ENCODE data around the gene CDK5RAP3. TPM values are rescaled to one million over a fixed set of nuclear protein-coding genes. Genes with fewer than 3 reads are reported as not detected.

The CDK5RAP3 gene
- total RNA-seq, 1 donor = 50.3 TPM

GRCh38 chr17:47978324-47978723 is 7.4 kb downstream of the CDK5RAP3 start:
- Histone ChIP-seq H3K79me2 (ENCODE audit: insufficient read depth, low read length) (no peaks in the 10 kb centered on the region), H3K27me3 (ENCODE audit: insufficient read depth, low read length) (no peaks in the 10 kb centered on the region), H3K27ac (ENCODE audit: low read depth, low read length) (no peak overlapping the region), H3K4me3 (ENCODE audit: insufficient read depth, low read length) (no peak overlapping the region), H3K36me3 (ENCODE audit: insufficient read depth, low read length) (peaks cover 77% of the 10 kb centered on the region), H3K4me1 (ENCODE audit: insufficient read depth, low read length) (no peaks in the 10 kb centered on the region), H3K4me2 (ENCODE audit: insufficient read depth, low read length) (no peak overlapping the region), H4K20me1 (ENCODE audit: insufficient read depth, low read length) (no peaks in the 10 kb centered on the region), H2AFZ (ENCODE audit: low read length) (no peak overlapping the region), H3K9me3 (ENCODE audit: low read depth, low read length) (no peaks in the 10 kb centered on the region)
- DNase-seq (ENCODE audit: insufficient read length, low spot score, missing footprints) = peak; percentile 96
- TF ChIP-seq CTCF (IDR thresholded peaks at IDR 0.05; ENCODE audit: extremely low read depth, low read depth, low read length) = peak; percentile 76

- Histone ChIP-seq H3K79me2 (ENCODE audit: insufficient read depth, low read length) (no peaks in the 10 kb centered on the region), H3K36me3 (ENCODE audit: insufficient read depth, low read length) (peaks cover 58% of the 10 kb centered on the region), H3K4me2 (ENCODE audit: insufficient read depth, low read length) (no peak overlapping the region), H3K4me3 (ENCODE audit: insufficient read depth, low read length) (no peak overlapping the region), H3K27me3 (ENCODE audit: insufficient read depth, low read length) (no peaks in the 10 kb centered on the region), H3K4me1 (ENCODE audit: insufficient read depth, low read length) (no peaks in the 10 kb centered on the region), H2AFZ (ENCODE audit: low read length) (no peak overlapping the region), H4K20me1 (ENCODE audit: insufficient read depth, low read length) (no peaks in the 10 kb centered on the region), H3K9me3 (ENCODE audit: low read depth, low read length) (no peaks in the 10 kb centered on the region), H3K27ac (ENCODE audit: low read depth, low read length) (no peak overlapping the region)
- peak; percentile 14 for DNase-seq (ENCODE audit: insufficient read length, low spot score, missing footprints)
- no peak for TF ChIP-seq CTCF (IDR thresholded peaks at IDR 0.05; ENCODE audit: extremely low read depth, low read depth, low read length)
Observed at GRCh38 chr17:47980541-47980940, 9.6 kb downstream of the CDK5RAP3 start.

- H3K36me3 ChIP-seq (ENCODE audit: insufficient read depth, low read length) = peaks cover 49% of the 10 kb centered on the region
Observed at GRCh38 chr17:47981462-47981861, 10.5 kb downstream of the CDK5RAP3 start.

GRCh38 chr17:47982091-47982617 is 11.2 kb downstream of the CDK5RAP3 start:
- no peak overlapping the region for H3K4me2 ChIP-seq (ENCODE audit: insufficient read depth, low read length)
- H2AFZ ChIP-seq (ENCODE audit: low read length) = no peak overlapping the region
- no peaks in the 10 kb centered on the region for H3K79me2 ChIP-seq (ENCODE audit: insufficient read depth, low read length)
- H3K27me3 ChIP-seq (ENCODE audit: insufficient read depth, low read length) = no peaks in the 10 kb centered on the region
- H3K9me3 ChIP-seq (ENCODE audit: low read depth, low read length) = no peaks in the 10 kb centered on the region
- H3K36me3 ChIP-seq (ENCODE audit: insufficient read depth, low read length) = peaks cover 44% of the 10 kb centered on the region
- no peak overlapping the region for H3K27ac ChIP-seq (ENCODE audit: low read depth, low read length)
- no peak overlapping the region for H3K4me3 ChIP-seq (ENCODE audit: insufficient read depth, low read length)
- no peaks in the 10 kb centered on the region for H4K20me1 ChIP-seq (ENCODE audit: insufficient read depth, low read length)
- no peak for TF ChIP-seq CTCF (IDR thresholded peaks at IDR 0.05; ENCODE audit: extremely low read depth, low read depth, low read length)
- DNase-seq (ENCODE audit: insufficient read length, low spot score, missing footprints) = no peak
- no peaks in the 10 kb centered on the region for H3K4me1 ChIP-seq (ENCODE audit: insufficient read depth, low read length)

More at GRCh38 chr17:47981462-47981861, 10.5 kb downstream of the CDK5RAP3 start:
- DNase-seq (ENCODE audit: insufficient read length, low spot score, missing footprints) = peak; percentile 15
- Histone ChIP-seq H3K4me3 (ENCODE audit: insufficient read depth, low read length) (no peak overlapping the region), H3K27me3 (ENCODE audit: insufficient read depth, low read length) (no peaks in the 10 kb centered on the region), H3K9me3 (ENCODE audit: low read depth, low read length) (no peaks in the 10 kb centered on the region), H3K79me2 (ENCODE audit: insufficient read depth, low read length) (no peaks in the 10 kb centered on the region), H3K27ac (ENCODE audit: low read depth, low read length) (no peak overlapping the region), H3K4me1 (ENCODE audit: insufficient read depth, low read length) (no peaks in the 10 kb centered on the region), H3K4me2 (ENCODE audit: insufficient read depth, low read length) (no peak overlapping the region), H4K20me1 (ENCODE audit: insufficient read depth, low read length) (no peaks in the 10 kb centered on the region), H2AFZ (ENCODE audit: low read length) (no peak overlapping the region)
- TF ChIP-seq CTCF (IDR thresholded peaks at IDR 0.05; ENCODE audit: extremely low read depth, low read depth, low read length) = no peak
